Neural cell (in vitro differentiated cells): ENCODE results near the gene KRT82. TPM values are rescaled to one million over a fixed set of nuclear protein-coding genes. Genes with fewer than 3 reads are reported as not detected.

ENCODE experiments used
- H2AFZ ChIP-seq: fragments of 200-600, 300-800 bp; sonication (generic), shearing (Covaris generic); 2 replicates; pipeline ENCODE4 v1.6.0; 2014; ENCODE audit warnings: low read depth, mild to moderate bottlenecking, antibody characterized with exemption, low read length, moderate library complexity
- H3F3A ChIP-seq: fragments of 200-600 bp; shearing (Covaris generic); 2 replicates; pipeline ENCODE4 v1.6.1; 2016; ENCODE audit warnings: mild to moderate bottlenecking, moderate library complexity, mixed read lengths, antibody characterized with exemption, low read length; ENCODE audit not compliant: insufficient read depth, poor library complexity, severe bottlenecking
- H3K27ac ChIP-seq: fragments of 200-600, 300-800 bp; sonication (generic), shearing (Covaris generic); 2 replicates; pipeline ENCODE4 v1.5.1; 2014; ENCODE audit warnings: mild to moderate bottlenecking, low read length, moderate library complexity
- H3K27me3 ChIP-seq: fragments of 300-800, 200-600 bp; sonication (generic), shearing (Covaris generic); 2 replicates; pipeline ENCODE4 v1.6.0; 2014; ENCODE audit warnings: mild to moderate bottlenecking, low read depth, low read length, moderate library complexity; ENCODE audit not compliant: insufficient read depth
- H3K36me3 ChIP-seq: fragments of 300-800, 200-600 bp; sonication (generic), shearing (Covaris generic); 2 replicates; pipeline ENCODE4 v1.5.1; 2014; ENCODE audit warnings: mild to moderate bottlenecking, antibody characterized with exemption, low read length, moderate library complexity; ENCODE audit not compliant: insufficient read depth
- H3K4me2 ChIP-seq: fragments of 300-800, 200-600 bp; sonication (generic), shearing (Covaris generic); 2 replicates; pipeline ENCODE4 v1.6.0; 2014; ENCODE audit warnings: mild to moderate bottlenecking, low read length
- H3K4me3 ChIP-seq: fragments of 300-800, 200-600 bp; sonication (generic), shearing (Covaris generic); 2 replicates; pipeline ENCODE4 v1.5.1; 2014; ENCODE audit warnings: mild to moderate bottlenecking, low read length, moderate library complexity
- H3K79me2 ChIP-seq: fragments of 200-600 bp; shearing (Covaris generic); replicated peaks from 2 replicates; pipeline ENCODE4 v1.6.0; 2014; ENCODE audit warnings: mild to moderate bottlenecking, low read length, moderate library complexity; ENCODE audit not compliant: insufficient read depth
- H3K9ac ChIP-seq: fragments of 300-800, 200-600 bp; sonication (generic), shearing (Covaris generic); 2 replicates; pipeline ENCODE4 v1.6.1; 2016; ENCODE audit warnings: mild to moderate bottlenecking, low read length, mixed read lengths
- H3K9me2 ChIP-seq: fragments of 200-600 bp; shearing (Covaris generic); 2 replicates; pipeline ENCODE4 v1.6.1; 2016; ENCODE audit warnings: mild to moderate bottlenecking, low read length, mixed read lengths; ENCODE audit not compliant: insufficient read depth
- H3K9me3 ChIP-seq: fragments of 200-600, 300-800 bp; sonication (generic), shearing (Covaris generic); 2 replicates; pipeline ENCODE4 v1.6.1; 2016; ENCODE audit warnings: mild to moderate bottlenecking, mixed run types, low read length, moderate library complexity, mixed read lengths
- H4K20me1 ChIP-seq: fragments of 200-600 bp; shearing (Covaris generic); 2 replicates; pipeline ENCODE4 v1.6.1; 2016; ENCODE audit warnings: mild to moderate bottlenecking, mixed run types; ENCODE audit not compliant: insufficient read depth
- EP300 ChIP-seq: fragments of 450-650 bp; conservative IDR thresholded peaks from 2 replicates; pipeline ENCODE4 v1.6.1; 2014; ENCODE audit warnings: antibody characterized with exemption, mild to moderate bottlenecking, moderate library complexity; ENCODE audit not compliant: poor library complexity, severe bottlenecking
- EZH2 ChIP-seq: fragments of 200-600, 300-800 bp; shearing (Covaris generic), sonication (generic); IDR thresholded peaks from 2 replicates; pipeline ENCODE4 v1.6.1; 2014; ENCODE audit warnings: antibody characterized with exemption, low read length, borderline replicate concordance, mild to moderate bottlenecking; ENCODE audit not compliant: insufficient read depth, poor library complexity, severe bottlenecking
- MXI1 ChIP-seq: fragments of 450-650 bp; conservative IDR thresholded peaks from 2 replicates; pipeline ENCODE4 v1.6.1; 2014; ENCODE audit warnings: antibody characterized with exemption, mild to moderate bottlenecking; ENCODE audit not compliant: poor library complexity, severe bottlenecking
- POLR2AphosphoS5 ChIP-seq: IDR thresholded peaks from 2 replicates; pipeline ENCODE4 v1.6.1; 2012
- RAD21 ChIP-seq: fragments of 450-650 bp; conservative IDR thresholded peaks from 2 replicates; pipeline ENCODE4 v1.6.1; 2014; ENCODE audit warnings: antibody characterized with exemption, mild to moderate bottlenecking, moderate library complexity
- SMC3 ChIP-seq: fragments of 450-650 bp; conservative IDR thresholded peaks from 2 replicates; pipeline ENCODE4 v1.6.1; 2014; ENCODE audit warnings: antibody characterized with exemption, mild to moderate bottlenecking, moderate library complexity; ENCODE audit not compliant: poor library complexity
- TAF1 ChIP-seq: IDR thresholded peaks from 2 replicates; pipeline ENCODE4 v1.6.1; 2012; ENCODE audit warnings: low read depth
- polyA plus RNA-seq: library from polyadenylated mRNA; depleted of rRNA; stranded (reverse); fragments of >200 nt; gene quantifications from 2 replicates; pipeline ENCODE4 v1.2.3, GENCODE V29; 2014
- TF ChIP-seq, protein P1 (sequence below): IDR thresholded peaks from 2 replicates; pipeline ENCODE4 v1.6.1; 2012; ENCODE audit warnings: borderline replicate concordance
- TF ChIP-seq, protein P2 (sequence below): fragments of 450-650 bp; IDR thresholded peaks from 2 replicates; pipeline ENCODE4 v1.5.1; 2014; ENCODE audit warnings: antibody characterized with exemption, mild to moderate bottlenecking, moderate library complexity; ENCODE audit not compliant: poor library complexity, severe bottlenecking

KRT82 gene
- polyA plus RNA-seq, 1 donor from 2014 or later: not detected

GRCh38 chr12:52364061-52364460, 42.1 kb downstream of the KRT82 start:
- Histone ChIP-seq H3K9ac (no peak overlapping the region), H3F3A (no peaks in the 10 kb centered on the region), H3K27me3 (no peaks in the 10 kb centered on the region), H3K27ac (no peak overlapping the region), H3K4me2 (no peak overlapping the region), H3K9me3 (no peaks in the 10 kb centered on the region), H3K36me3 (no peaks in the 10 kb centered on the region), H2AFZ (no peak overlapping the region), H3K4me3 (no peak overlapping the region), H3K79me2 (no peaks in the 10 kb centered on the region), H4K20me1 (no peaks in the 10 kb centered on the region), H3K9me2 (no peaks in the 10 kb centered on the region)
- no peak for TF ChIP-seq TAF1
- TF ChIP-seq RAD21: no peak
- no peak for TF ChIP-seq SMC3
- no peak for TF ChIP-seq POLR2AphosphoS5

GRCh38 chr12:52363111-52363679, 42.9 kb downstream of the KRT82 start:
- no peak overlapping the region for H3K4me3 ChIP-seq
- no peaks in the 10 kb centered on the region for H3K36me3 ChIP-seq
- H3K4me2 ChIP-seq: no peak overlapping the region
- no peaks in the 10 kb centered on the region for H3K9me3 ChIP-seq
- no peaks in the 10 kb centered on the region for H4K20me1 ChIP-seq
- H3K79me2 ChIP-seq: no peaks in the 10 kb centered on the region
- H3K27ac ChIP-seq: no peak overlapping the region
- no peaks in the 10 kb centered on the region for H3K9me2 ChIP-seq
- no peak overlapping the region for H2AFZ ChIP-seq
- H3F3A ChIP-seq: no peaks in the 10 kb centered on the region
- no peaks in the 10 kb centered on the region for H3K27me3 ChIP-seq
- no peak for TF ChIP-seq MXI1
- no peak for TF ChIP-seq TAF1
- TF ChIP-seq, protein P1, sequence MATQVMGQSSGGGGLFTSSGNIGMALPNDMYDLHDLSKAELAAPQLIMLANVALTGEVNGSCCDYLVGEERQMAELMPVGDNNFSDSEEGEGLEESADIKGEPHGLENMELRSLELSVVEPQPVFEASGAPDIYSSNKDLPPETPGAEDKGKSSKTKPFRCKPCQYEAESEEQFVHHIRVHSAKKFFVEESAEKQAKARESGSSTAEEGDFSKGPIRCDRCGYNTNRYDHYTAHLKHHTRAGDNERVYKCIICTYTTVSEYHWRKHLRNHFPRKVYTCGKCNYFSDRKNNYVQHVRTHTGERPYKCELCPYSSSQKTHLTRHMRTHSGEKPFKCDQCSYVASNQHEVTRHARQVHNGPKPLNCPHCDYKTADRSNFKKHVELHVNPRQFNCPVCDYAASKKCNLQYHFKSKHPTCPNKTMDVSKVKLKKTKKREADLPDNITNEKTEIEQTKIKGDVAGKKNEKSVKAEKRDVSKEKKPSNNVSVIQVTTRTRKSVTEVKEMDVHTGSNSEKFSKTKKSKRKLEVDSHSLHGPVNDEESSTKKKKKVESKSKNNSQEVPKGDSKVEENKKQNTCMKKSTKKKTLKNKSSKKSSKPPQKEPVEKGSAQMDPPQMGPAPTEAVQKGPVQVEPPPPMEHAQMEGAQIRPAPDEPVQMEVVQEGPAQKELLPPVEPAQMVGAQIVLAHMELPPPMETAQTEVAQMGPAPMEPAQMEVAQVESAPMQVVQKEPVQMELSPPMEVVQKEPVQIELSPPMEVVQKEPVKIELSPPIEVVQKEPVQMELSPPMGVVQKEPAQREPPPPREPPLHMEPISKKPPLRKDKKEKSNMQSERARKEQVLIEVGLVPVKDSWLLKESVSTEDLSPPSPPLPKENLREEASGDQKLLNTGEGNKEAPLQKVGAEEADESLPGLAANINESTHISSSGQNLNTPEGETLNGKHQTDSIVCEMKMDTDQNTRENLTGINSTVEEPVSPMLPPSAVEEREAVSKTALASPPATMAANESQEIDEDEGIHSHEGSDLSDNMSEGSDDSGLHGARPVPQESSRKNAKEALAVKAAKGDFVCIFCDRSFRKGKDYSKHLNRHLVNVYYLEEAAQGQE: no peak
- H3K9ac ChIP-seq: no peak overlapping the region

- TF ChIP-seq POLR2AphosphoS5 (no peak), TAF1 (no peak), MXI1 (no peak), EP300 (no peak), RAD21 (no peak), SMC3 (no peak), EZH2 (no peak)
- TF ChIP-seq, protein P2, sequence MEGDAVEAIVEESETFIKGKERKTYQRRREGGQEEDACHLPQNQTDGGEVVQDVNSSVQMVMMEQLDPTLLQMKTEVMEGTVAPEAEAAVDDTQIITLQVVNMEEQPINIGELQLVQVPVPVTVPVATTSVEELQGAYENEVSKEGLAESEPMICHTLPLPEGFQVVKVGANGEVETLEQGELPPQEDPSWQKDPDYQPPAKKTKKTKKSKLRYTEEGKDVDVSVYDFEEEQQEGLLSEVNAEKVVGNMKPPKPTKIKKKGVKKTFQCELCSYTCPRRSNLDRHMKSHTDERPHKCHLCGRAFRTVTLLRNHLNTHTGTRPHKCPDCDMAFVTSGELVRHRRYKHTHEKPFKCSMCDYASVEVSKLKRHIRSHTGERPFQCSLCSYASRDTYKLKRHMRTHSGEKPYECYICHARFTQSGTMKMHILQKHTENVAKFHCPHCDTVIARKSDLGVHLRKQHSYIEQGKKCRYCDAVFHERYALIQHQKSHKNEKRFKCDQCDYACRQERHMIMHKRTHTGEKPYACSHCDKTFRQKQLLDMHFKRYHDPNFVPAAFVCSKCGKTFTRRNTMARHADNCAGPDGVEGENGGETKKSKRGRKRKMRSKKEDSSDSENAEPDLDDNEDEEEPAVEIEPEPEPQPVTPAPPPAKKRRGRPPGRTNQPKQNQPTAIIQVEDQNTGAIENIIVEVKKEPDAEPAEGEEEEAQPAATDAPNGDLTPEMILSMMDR: no peak
- TF ChIP-seq, protein P1: no peak
- H3K9me2 ChIP-seq: no peaks in the 10 kb centered on the region
- no peaks in the 10 kb centered on the region for H3K9me3 ChIP-seq
- no peak overlapping the region for H3K4me3 ChIP-seq
- no peak overlapping the region for H2AFZ ChIP-seq
- no peak overlapping the region for H3K27ac ChIP-seq
- H4K20me1 ChIP-seq: no peaks in the 10 kb centered on the region
- no peaks in the 10 kb centered on the region for H3F3A ChIP-seq
- H3K36me3 ChIP-seq: no peaks in the 10 kb centered on the region
- no peak overlapping the region for H3K9ac ChIP-seq
- H3K27me3 ChIP-seq: no peaks in the 10 kb centered on the region
- H3K4me2 ChIP-seq: no peak overlapping the region
- H3K79me2 ChIP-seq: no peaks in the 10 kb centered on the region
Observed at GRCh38 chr12:52362118-52362726, 43.9 kb downstream of the KRT82 start.
